PC-9 (cell line): ENCODE data around the gene MFF. TPM values are rescaled to one million over a fixed set of nuclear protein-coding genes. Genes with fewer than 3 reads are reported as not detected.
A peak's percentile ranks its signal among the peaks of the same experiment; 100 is the strongest.
"Not testable (repeated sequence)": the region's sequence is repeated elsewhere in the genome, so short reads cannot be mapped to it uniquely, and the experiment has no call there.

Experiments used
- BruUV-seq: library from RNA; stranded (reverse); fragments of 400-500 nt; replicated peaks from 2 replicates; lab custom pipeline; 2021; lab: Mats Ljungman, UMichigan
- CTCF ChIA-PET: fragments of 300-600 bp; sonication (Branson Sonifier 250); formaldehyde crosslinking; loops from one replicate; lab custom pipeline; 2022; ENCODE audit warnings: antibody characterized with exemption; lab: Charles Lee
- POLR2A ChIA-PET: fragments of 300-600 bp; sonication (Branson Sonifier 250); formaldehyde crosslinking; loops from one replicate; lab custom pipeline; 2022; ENCODE audit warnings: antibody characterized with exemption; ENCODE audit not compliant: unreplicated experiment; lab: Charles Lee
- DNase-seq, 2 experiments: peaks; one replicate each; pipeline versions ENCODE4 v3.0.0 to v3.0.0-alpha.2; 2015 to 2022; ENCODE audit warnings: mixed read lengths in 1 of 2
- H2AFZ ChIP-seq: fragments of 200-600 bp; sonication (generic); 2 replicates; pipeline ENCODE4 v1.8.1; 2017; ENCODE audit warnings: antibody characterized with exemption
- H3F3A ChIP-seq: fragments of 200-600 bp; sonication (generic); 2 replicates; pipeline ENCODE4 v1.8.1; 2017; ENCODE audit warnings: antibody characterized with exemption, mild to moderate bottlenecking, low read depth; ENCODE audit not compliant: insufficient read depth
- H3K27ac ChIP-seq: fragments of 200-600 bp; sonication (generic); 2 replicates; pipeline ENCODE4 v1.6.1; 2016; ENCODE audit warnings: mixed run types
- H3K27me3 ChIP-seq: fragments of 200-600 bp; sonication (generic); 2 replicates; pipeline ENCODE4 v1.6.1; 2016; ENCODE audit warnings: low read depth, mixed run types; ENCODE audit not compliant: insufficient read depth
- H3K36me3 ChIP-seq: fragments of 200-600 bp; sonication (generic); 2 replicates; pipeline ENCODE4 v1.6.1; 2016; ENCODE audit warnings: low read depth, mixed run types
- H3K4me1 ChIP-seq: fragments of 200-600 bp; sonication (generic); replicated peaks from 2 replicates; pipeline ENCODE4 v1.6.1; 2016; ENCODE audit warnings: mixed run types; ENCODE audit not compliant: insufficient read depth
- H3K4me2 ChIP-seq: fragments of 200-600 bp; sonication (generic); 2 replicates; pipeline ENCODE4 v1.6.1; 2017; ENCODE audit warnings: mixed run types
- H3K4me3 ChIP-seq: fragments of 200-600 bp; sonication (generic); 2 replicates; pipeline ENCODE4 v1.6.1; 2016; ENCODE audit warnings: mixed run types
- H3K79me2 ChIP-seq: fragments of 200-600 bp; sonication (generic); 2 replicates; pipeline ENCODE4 v1.6.1; 2017; ENCODE audit warnings: low read depth, mixed run types
- H3K9me2 ChIP-seq: fragments of 200-600 bp; sonication (generic); 2 replicates; pipeline ENCODE4 v1.8.1; 2017; ENCODE audit warnings: mild to moderate bottlenecking; ENCODE audit not compliant: insufficient read depth
- H3K9me3 ChIP-seq: fragments of 200-600 bp; sonication (generic); 2 replicates; pipeline ENCODE4 v1.8.1; 2016; ENCODE audit warnings: low read depth; ENCODE audit not compliant: insufficient read depth
- H4K20me1 ChIP-seq: fragments of 200-600 bp; sonication (generic); 2 replicates; pipeline ENCODE4 v1.8.1; 2017; ENCODE audit not compliant: insufficient read depth
- EZH2 ChIP-seq: fragments of 200-600 bp; sonication (generic); IDR thresholded peaks from 2 replicates; pipeline ENCODE4 v1.8.0; 2017; ENCODE audit warnings: antibody characterized with exemption, low read depth
- intact Hi-C: fragments of 100-400 bp; cut with micrococcal nuclease; formaldehyde crosslinking; loops from one replicate; pipeline ENCODE4 v1.10.0; 2022; ENCODE audit not compliant: unreplicated experiment
- total RNA-seq: library from RNA; stranded (reverse); gene quantifications from 2 replicates; pipeline ENCODE4 v1.2.3, GENCODE V29; 2021
- TF ChIP-seq, protein P1 (sequence below): fragments of 200-600 bp; sonication (generic); conservative IDR thresholded peaks from 2 replicates; pipeline ENCODE4 v1.6.1; 2017; ENCODE audit warnings: mixed run types, antibody characterized with exemption, mild to moderate bottlenecking, moderate library complexity

The MFF gene
- total RNA-seq, 1 experiment from 2014 or later = 144 TPM

DNA sequence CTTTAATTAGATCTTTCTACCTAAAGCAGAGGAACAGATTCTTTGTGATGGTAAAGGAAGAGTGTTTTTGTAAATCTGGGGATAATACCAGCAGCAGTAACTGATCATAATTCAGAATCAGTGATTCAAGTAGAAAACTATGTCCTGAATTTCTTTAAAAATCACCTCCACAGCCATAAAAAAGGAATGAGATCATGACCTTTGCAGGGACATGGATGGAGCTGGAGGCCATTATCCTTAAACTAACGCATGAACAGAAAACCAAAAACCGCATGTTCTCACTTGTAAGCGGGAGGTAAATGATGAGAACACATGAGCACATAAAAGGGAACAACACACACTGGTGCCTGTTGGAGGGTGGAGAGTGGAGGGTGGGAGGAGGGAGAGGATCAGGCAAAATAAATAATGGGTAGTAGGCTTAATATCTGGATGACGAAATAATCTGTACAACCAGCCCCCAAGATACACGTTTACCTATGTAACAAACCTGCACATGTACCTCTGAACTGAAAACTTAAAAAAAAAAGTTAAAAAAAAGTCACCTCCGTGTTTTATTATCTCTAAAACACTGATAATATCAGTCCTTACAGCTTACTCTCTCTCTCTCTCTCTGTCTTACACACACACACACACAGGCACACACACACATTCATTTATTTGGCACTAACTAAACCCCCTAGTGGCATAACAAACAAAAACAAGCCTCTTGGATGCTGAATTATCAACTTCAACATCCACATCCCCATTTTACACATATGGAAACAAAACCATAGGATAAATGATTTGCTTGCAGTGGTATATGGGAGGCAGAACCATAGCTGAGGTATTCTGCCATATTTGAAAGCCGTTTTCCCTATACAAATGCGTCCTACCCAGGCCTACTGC lies 52.7 kb downstream of the MFF start:
- Histone ChIP-seq H3K4me3 (no peak overlapping the region), H3K9me3 (no peaks in the 10 kb centered on the region)
- no TSS peak for BruUV-seq

DNA sequence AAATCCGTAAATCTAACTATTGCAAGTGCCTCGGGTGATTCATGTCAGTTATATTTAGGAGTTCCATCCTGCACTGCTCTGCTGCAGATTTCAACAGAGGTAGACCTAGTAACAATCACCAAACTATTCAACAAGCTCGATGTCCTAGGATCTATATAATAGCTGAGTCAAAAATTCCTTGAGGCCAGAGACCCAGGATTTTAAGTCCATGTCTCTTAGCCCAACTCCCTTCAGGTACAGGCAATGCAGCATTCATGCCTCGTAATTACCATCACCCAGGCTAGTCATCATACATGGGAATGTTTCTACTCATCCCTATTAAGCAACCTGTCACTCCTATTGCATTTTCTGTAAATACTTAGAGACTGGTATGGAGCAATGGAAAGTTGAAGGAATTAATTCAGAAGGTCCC lies 53.3 kb downstream of the MFF start:
- BruUV-seq = no TSS peak
- Histone ChIP-seq H3K79me2 (no peaks in the 10 kb centered on the region), H3K27me3 (no peaks in the 10 kb centered on the region), H3K4me2 (no peak overlapping the region), H3F3A (peaks cover 13% of the 10 kb centered on the region; the same call in 1 of the 2 replicates), H3K9me3 (no peaks in the 10 kb centered on the region), H2AFZ (peak overlapping the region; percentile 19; the same call in 1 of the 2 replicates), H4K20me1 (no peaks in the 10 kb centered on the region), H3K36me3 (no peaks in the 10 kb centered on the region), H3K4me3 (no peak overlapping the region), H3K4me1 (peaks cover 17% of the 10 kb centered on the region; the same call in 1 of the 2 replicates), H3K27ac (peak overlapping the region; percentile 70), H3K9me2 (no peaks in the 10 kb centered on the region)
- CTCF ChIA-PET = interaction anchor here (1.0 kb wide), 1 partner anchor 50 kb away, joined by 13 read pairs; no protein-coding TSS in a partner anchor
- intact Hi-C loops = no loop called here
- peak in 1 of 2 experiments; percentile 47 for DNase-seq
- TF ChIP-seq, protein P1, sequence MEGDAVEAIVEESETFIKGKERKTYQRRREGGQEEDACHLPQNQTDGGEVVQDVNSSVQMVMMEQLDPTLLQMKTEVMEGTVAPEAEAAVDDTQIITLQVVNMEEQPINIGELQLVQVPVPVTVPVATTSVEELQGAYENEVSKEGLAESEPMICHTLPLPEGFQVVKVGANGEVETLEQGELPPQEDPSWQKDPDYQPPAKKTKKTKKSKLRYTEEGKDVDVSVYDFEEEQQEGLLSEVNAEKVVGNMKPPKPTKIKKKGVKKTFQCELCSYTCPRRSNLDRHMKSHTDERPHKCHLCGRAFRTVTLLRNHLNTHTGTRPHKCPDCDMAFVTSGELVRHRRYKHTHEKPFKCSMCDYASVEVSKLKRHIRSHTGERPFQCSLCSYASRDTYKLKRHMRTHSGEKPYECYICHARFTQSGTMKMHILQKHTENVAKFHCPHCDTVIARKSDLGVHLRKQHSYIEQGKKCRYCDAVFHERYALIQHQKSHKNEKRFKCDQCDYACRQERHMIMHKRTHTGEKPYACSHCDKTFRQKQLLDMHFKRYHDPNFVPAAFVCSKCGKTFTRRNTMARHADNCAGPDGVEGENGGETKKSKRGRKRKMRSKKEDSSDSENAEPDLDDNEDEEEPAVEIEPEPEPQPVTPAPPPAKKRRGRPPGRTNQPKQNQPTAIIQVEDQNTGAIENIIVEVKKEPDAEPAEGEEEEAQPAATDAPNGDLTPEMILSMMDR = no peak
- no peak for TF ChIP-seq EZH2
- POLR2A ChIA-PET = no interaction called here

More for the DNA sequence above, 52.7 kb downstream of the MFF start:
- Histone ChIP-seq H3K79me2 (no peaks in the 10 kb centered on the region), H3K36me3 (no peaks in the 10 kb centered on the region), H3K9me2 (no peaks in the 10 kb centered on the region), H2AFZ (peak overlapping the region; percentile 19), H3K27me3 (no peaks in the 10 kb centered on the region), H3F3A (peaks cover 13% of the 10 kb centered on the region; the same call in 1 of the 2 replicates), H3K4me1 (peaks cover 17% of the 10 kb centered on the region; the same call in 1 of the 2 replicates), H4K20me1 (no peaks in the 10 kb centered on the region), H3K4me2 (0 out of 2 replicates have a peak overlapping the region, but pooled peaks have one; percentile 13), H3K27ac (peak overlapping the region; percentile 70)
- CTCF ChIA-PET = interaction anchor here (1.0 kb wide), 1 partner anchor 50 kb away, joined by 13 read pairs; no protein-coding TSS in a partner anchor
- no peak for DNase-seq
- TF ChIP-seq EZH2 = no peak
- TF ChIP-seq, protein P1 = 0 out of 2 replicates have a peak, but pooled peaks have one; percentile 24
- intact Hi-C loops = no loop called here
- POLR2A ChIA-PET = no interaction called here

DNA sequence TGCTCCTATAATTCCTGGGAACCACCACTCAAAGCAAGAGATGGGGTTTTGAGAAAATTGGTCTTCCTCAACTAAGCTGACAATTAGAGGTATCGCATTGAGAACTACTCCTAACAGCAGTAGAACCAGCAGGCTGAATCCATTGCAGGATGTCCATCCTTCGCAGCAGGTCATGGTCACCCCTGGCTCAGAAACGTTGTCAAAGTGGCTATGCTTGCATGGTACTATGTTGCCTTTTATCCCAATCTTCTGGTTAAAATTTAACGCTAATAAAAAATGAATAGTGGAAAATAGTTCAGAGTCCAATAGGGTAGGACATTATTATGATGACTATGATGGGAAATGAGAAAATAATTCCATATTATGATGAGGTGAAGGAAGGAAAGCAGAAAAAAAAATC lies 54.0 kb downstream of the MFF start, which contains the start of gene TM4SF20:
TSS of gene TM4SF20 (minus strand) at position 212 of the 400 bp plus-strand sequence. CDS start at position 174, 38 bp downstream.
- POLR2A ChIA-PET = no interaction called here
- CTCF ChIA-PET = no interaction called here
- Histone ChIP-seq H2AFZ (peak within 1 kb of the TSS; percentile 19; the same call in 1 of the 2 replicates), H3K36me3 (no peaks in the 10 kb centered on the region), H3K4me2 (0 out of 2 replicates have a peak within 1 kb of the TSS, but pooled peaks have one; percentile 14), H3K79me2 (no peaks in the 10 kb centered on the region), H3K9me3 (no peaks in the 10 kb centered on the region), H3K27me3 (no peaks in the 10 kb centered on the region), H3F3A (peaks cover 13% of the 10 kb centered on the region; the same call in 1 of the 2 replicates), H3K4me3 (no peak within 1 kb of the TSS), H3K27ac (peak within 1 kb of the TSS; percentile 70), H4K20me1 (no peaks in the 10 kb centered on the region), H3K9me2 (no peaks in the 10 kb centered on the region), H3K4me1 (peaks cover 17% of the 10 kb centered on the region; the same call in 1 of the 2 replicates)
- no TSS peak for BruUV-seq
- no peak for DNase-seq
- intact Hi-C loops = no loop called here
- TF ChIP-seq, protein P1 = no peak
- TF ChIP-seq EZH2 = no peak

DNA sequence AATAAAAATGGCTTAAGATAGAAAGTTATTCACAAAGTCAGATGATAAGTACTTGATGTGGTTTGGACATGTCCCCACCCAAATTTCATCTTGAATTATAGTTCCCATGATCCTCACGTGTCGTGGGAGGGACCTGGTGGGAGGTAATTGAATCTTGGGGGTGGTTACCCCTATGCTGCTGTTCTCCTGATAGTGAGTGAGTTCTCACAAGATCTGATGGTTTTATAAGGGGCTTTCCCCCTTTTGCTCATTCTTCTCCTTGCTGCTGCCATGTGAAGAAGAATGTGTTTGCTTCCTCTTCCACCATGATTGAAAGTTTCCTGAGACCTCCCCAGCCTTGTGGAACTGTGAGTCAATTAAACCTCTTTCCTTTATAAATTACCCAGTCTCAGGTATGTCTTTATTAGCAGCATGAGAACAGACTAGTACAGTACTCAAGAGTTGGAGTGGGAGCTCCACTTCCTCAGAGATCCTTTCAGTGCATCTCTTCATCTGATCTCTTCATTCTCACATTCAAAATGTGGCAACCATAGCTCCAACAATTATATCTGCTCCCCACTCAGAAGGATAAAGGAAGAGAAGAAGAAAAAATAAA lies 57.3 kb downstream of the MFF start:
- H3K9me3 ChIP-seq, H3K27me3 ChIP-seq, DNase-seq, BruUV-seq, H3K4me3 ChIP-seq, intact Hi-C loops, H4K20me1 ChIP-seq, H3K79me2 ChIP-seq, H2AFZ ChIP-seq, H3K27ac ChIP-seq, CTCF ChIA-PET, H3K4me2 ChIP-seq, POLR2A ChIA-PET, H3K36me3 ChIP-seq, H3K9me2 ChIP-seq: not testable (repeated sequence)
- H3K4me1 ChIP-seq = peaks cover 41% of the 10 kb centered on the region
- peaks cover 25% of the 10 kb centered on the region for H3F3A ChIP-seq
